T-helper 17 cell (primary cell): ENCODE results near the gene SPEM3. TPM values are rescaled to one million over a fixed set of nuclear protein-coding genes. Genes with fewer than 3 reads are reported as not detected.

ENCODE experiments used
- ATAC-seq: fragments of 150-1000 bp; cut with Tn5 transposase; 2 replicates; pipeline ENCODE4 v1.10.0; 2021; ENCODE audit warnings: mild to moderate bottlenecking, moderate library complexity
- DNase-seq, 3 donors: peaks; one replicate each; pipeline versions ENCODE4 v3.0.0 to v3.0.0-alpha.2; 2020 to 2021
- H3K9me3 ChIP-seq: one replicate; pipeline ENCODE4 v1.7.0; 2013; ENCODE audit warnings: low read length, mild to moderate bottlenecking; ENCODE audit not compliant: control insufficient read depth, poor library complexity, severe bottlenecking
- H3K27ac Mint-ChIP-seq: one replicate; pipeline ENCODE4 v1.8.0; 2022; ENCODE audit warnings: mild to moderate bottlenecking, moderate library complexity, mixed read lengths
- H3K27me3 Mint-ChIP-seq: one replicate; pipeline ENCODE4 v1.8.0; 2022; ENCODE audit warnings: mixed read lengths
- H3K36me3 Mint-ChIP-seq: one replicate; pipeline ENCODE4 v1.8.0; 2022; ENCODE audit warnings: low read depth, mixed read lengths
- H3K4me1 Mint-ChIP-seq: one replicate; pipeline ENCODE4 v1.8.0; 2022; ENCODE audit warnings: mild to moderate bottlenecking, mixed read lengths
- H3K4me3 Mint-ChIP-seq: one replicate; pipeline ENCODE4 v1.8.0; 2022; ENCODE audit warnings: mild to moderate bottlenecking, moderate library complexity, mixed read lengths
- total RNA-seq, 4 donors: library from RNA in 2 of 4; stranded (reverse) in 2 of 4; gene quantifications; one replicate each; pipeline ENCODE4 v1.2.3 and lab custom pipeline; 2022 to 2026

The SPEM3 gene
- total RNA-seq (not detected), total RNA-seq (lab: John Stamatoyannopoulos, UW) (0 reads per million in 2 donors)

- H3K4me1 Mint-ChIP-seq, result no peaks in the 10 kb centered on the region
- no peaks in the 10 kb centered on the region for H3K27me3 Mint-ChIP-seq
- H3K4me3 Mint-ChIP-seq, result no peak within 1 kb of the TSS
- H3K27ac Mint-ChIP-seq, result no peak within 1 kb of the TSS
- DNase-seq (no peak), ATAC-seq (no peak)
- H3K36me3 Mint-ChIP-seq, result no peaks in the 10 kb centered on the region
- no peaks in the 10 kb centered on the region for H3K9me3 ChIP-seq
These were observed at the start of gene SPEM3 for GRCh38 chr17:7428557-7428956. Gene SPEM3 (plus strand): TSS chr17:7428857. CDS start chr17:7428903, 46 bp downstream.

DNA sequence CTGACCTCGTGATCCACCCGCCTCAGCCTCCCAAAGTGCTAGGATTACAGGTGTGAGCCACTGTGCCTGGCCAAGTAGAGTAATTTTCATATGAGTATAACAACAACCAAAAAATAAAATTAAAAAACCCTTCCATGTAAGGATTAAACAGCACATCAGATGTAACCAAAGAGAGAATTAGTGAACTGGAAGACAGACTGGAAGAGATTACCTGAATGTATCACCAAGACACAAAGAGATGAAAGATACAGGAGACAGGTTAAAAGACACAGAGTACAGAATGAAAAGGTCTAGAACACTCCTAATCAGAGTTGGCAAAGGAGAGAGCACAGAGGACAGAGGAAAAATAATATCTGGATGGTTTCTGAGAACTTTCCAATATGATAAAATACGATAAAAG is 49.5 kb upstream of the SPEM3 start:
- DNase-seq (no peak), ATAC-seq (no peak)
- H3K9me3 ChIP-seq, result no peaks in the 10 kb centered on the region
- H3K4me3 Mint-ChIP-seq, result no peak overlapping the region
- peaks cover 3% of the 10 kb centered on the region for H3K36me3 Mint-ChIP-seq
- no peak overlapping the region for H3K27ac Mint-ChIP-seq
- H3K27me3 Mint-ChIP-seq, result peaks cover 39% of the 10 kb centered on the region
- H3K4me1 Mint-ChIP-seq, result peaks cover 5% of the 10 kb centered on the region

GRCh38 chr17:7380321-7380720 is 48.3 kb upstream of the SPEM3 start:
- peaks cover 39% of the 10 kb centered on the region for H3K27me3 Mint-ChIP-seq

DNA sequence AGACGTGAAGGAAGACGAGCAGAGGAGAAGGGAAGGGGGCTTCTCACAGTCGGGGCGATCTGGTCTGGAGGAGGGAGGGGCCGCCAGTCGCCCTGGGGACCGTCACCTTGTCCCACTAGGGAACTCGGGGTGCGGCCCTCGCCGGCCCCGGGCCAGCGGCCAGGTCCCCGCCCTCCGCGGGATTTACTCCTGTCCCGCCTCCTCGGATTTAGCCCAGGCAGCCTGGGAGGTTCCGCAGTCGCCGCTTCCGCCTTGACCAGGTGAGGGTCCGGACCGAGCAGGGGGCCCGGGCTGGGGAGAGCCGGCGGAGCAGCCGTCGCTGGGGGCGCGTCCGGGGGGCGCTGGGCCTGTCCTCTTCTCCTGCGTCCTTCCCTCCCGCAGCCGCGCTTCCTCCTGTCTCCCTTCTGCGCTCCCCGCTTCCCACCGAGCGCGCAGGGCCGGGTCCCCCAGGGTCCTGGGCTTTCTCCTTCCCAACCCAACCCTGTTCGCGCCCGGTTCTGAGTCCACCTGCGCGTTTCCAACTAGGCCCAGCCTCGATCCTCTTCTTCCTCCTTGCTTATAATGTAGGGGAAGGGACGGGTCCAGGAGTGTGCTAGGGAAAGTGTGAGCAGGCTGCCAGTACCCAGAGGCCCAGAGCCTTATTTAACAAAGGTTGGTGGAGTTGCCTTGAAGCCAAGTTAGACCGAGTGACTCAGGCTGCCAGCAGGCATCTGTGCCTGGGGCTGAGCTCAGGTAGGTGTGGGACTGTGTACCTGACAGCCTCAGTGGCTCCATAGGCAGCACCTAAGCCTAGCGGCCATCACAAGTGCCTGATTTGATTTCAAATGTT is 47.6 kb upstream of the SPEM3 start, which contains the start of gene TNK1:
Gene TNK1, plus strand, starts transcription at position 235 of the 829 bp plus-strand sequence. CDS start 1,838 bp downstream, outside the sequence.
- Mint-ChIP-seq H3K4me1 (peaks cover 13% of the 10 kb centered on the region), H3K4me3 (no peak within 1 kb of the TSS), H3K27ac (no peak within 1 kb of the TSS), H3K27me3 (peaks cover 39% of the 10 kb centered on the region), H3K36me3 (peaks cover 6% of the 10 kb centered on the region)
- ATAC-seq (no peak), DNase-seq (no peak)
- H3K9me3 ChIP-seq, result no peaks in the 10 kb centered on the region

More at GRCh38 chr17:7380321-7380720, 48.3 kb upstream of the SPEM3 start:
- H3K4me3 Mint-ChIP-seq, result no peak overlapping the region
- ATAC-seq (no peak), DNase-seq (no peak)
- no peak overlapping the region for H3K27ac Mint-ChIP-seq
- H3K9me3 ChIP-seq, result no peaks in the 10 kb centered on the region
- H3K36me3 Mint-ChIP-seq, result peaks cover 3% of the 10 kb centered on the region
- peaks cover 10% of the 10 kb centered on the region for H3K4me1 Mint-ChIP-seq

DNA sequence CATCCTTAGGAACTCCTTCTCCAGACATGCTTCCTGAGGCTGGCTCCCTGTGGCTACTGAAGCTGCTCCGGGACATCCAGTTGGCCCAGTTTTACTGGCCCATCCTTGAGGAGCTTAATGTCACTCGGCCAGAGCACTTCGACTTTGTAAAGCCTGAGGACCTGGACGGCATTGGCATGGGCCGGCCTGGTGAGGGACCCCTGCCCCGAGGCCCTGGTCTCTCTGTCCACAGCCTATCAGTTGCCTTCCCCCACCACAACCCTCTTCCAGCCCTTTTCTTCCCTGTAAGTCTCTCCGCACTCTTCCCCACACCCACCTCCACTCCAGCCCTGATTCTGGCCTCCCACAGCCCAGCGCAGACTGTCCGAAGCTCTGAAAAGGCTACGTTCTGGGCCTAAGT is 45.8 kb upstream of the SPEM3 start:
- Mint-ChIP-seq H3K4me3 (no peak overlapping the region), H3K36me3 (peaks cover 6% of the 10 kb centered on the region), H3K27me3 (peaks cover 37% of the 10 kb centered on the region), H3K4me1 (peaks cover 16% of the 10 kb centered on the region), H3K27ac (no peak overlapping the region)
- ATAC-seq, result no peak
- H3K9me3 ChIP-seq, result no peaks in the 10 kb centered on the region
- no peak for DNase-seq

GRCh38 chr17:7383371-7383741 is 45.3 kb upstream of the SPEM3 start:
- H3K4me3 Mint-ChIP-seq, result peak overlapping the region; percentile 85
- H3K9me3 ChIP-seq, result no peaks in the 10 kb centered on the region
- H3K27me3 Mint-ChIP-seq, result peaks cover 35% of the 10 kb centered on the region
- no peak overlapping the region for H3K27ac Mint-ChIP-seq
- H3K4me1 Mint-ChIP-seq, result peaks cover 16% of the 10 kb centered on the region
- ATAC-seq, result no peak
- H3K36me3 Mint-ChIP-seq, result peaks cover 6% of the 10 kb centered on the region
- no peak for DNase-seq

DNA sequence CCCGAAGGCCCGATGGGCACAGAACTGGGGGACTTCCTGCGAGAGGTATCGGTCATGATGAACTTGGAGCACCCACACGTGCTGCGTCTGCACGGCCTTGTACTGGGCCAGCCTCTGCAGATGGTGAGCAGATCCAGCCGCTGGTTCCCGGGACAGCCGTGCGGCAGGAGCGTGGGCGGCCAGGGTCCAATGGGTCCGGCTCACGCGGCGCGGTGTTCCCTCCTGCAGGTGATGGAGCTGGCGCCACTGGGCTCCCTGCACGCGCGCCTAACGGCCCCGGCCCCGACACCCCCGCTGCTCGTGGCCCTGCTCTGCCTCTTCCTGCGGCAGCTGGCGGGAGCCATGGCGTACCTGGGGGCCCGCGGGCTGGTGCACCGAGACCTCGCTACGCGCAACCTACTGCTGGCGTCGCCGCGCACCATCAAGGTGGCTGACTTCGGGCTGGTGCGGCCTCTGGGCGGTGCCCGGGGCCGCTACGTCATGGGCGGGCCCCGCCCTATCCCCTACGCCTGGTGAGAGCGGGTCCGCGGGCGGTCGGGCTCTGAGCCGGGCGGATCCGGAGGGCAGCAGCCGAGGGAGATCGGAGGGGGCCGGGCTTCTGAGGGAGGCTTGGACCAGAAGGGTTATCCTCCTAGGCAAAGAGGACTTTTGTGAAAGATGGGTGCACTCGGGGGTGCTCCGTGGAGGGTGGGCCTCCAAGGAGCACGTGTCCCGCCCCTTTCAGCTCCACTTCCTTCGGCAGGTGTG is 44.7 kb upstream of the SPEM3 start:
- Mint-ChIP-seq H3K27me3 (peaks cover 35% of the 10 kb centered on the region), H3K4me3 (peak overlapping the region; percentile 85), H3K27ac (peak overlapping the region; percentile 86), H3K36me3 (peaks cover 6% of the 10 kb centered on the region), H3K4me1 (peaks cover 16% of the 10 kb centered on the region)
- DNase-seq (peak; percentile 66 to 76 (median 75)), ATAC-seq (peak; percentile 97)
- no peaks in the 10 kb centered on the region for H3K9me3 ChIP-seq

DNA sequence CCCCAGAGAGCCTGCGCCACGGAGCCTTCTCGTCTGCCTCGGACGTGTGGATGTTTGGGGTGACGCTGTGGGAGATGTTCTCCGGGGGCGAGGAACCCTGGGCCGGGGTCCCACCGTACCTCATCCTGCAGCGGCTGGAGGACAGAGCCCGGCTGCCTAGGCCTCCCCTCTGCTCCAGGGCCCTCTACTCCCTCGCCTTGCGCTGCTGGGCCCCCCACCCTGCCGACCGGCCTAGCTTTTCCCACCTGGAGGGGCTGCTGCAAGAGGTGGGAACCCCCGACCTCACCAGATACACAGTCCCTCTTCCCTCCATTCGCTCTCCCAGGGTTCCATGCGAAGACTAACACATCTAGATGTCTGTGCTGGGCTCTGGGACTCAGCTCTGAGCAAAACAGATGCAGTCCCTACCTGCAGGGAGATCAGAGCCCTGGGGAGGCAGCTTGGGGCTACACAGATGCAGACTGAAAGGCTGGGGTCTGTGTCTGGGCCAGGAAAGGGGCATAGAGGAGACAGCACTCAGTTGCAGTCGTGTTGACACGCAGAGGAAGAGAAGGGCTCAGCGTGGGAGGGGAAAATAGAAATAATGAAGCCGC is 44.1 kb upstream of the SPEM3 start:
- no peak for DNase-seq
- Mint-ChIP-seq H3K27ac (peak overlapping the region; percentile 86), H3K27me3 (peaks cover 28% of the 10 kb centered on the region), H3K4me1 (peaks cover 16% of the 10 kb centered on the region), H3K4me3 (peak overlapping the region; percentile 85), H3K36me3 (peaks cover 6% of the 10 kb centered on the region)
- no peaks in the 10 kb centered on the region for H3K9me3 ChIP-seq
- no peak for ATAC-seq

DNA sequence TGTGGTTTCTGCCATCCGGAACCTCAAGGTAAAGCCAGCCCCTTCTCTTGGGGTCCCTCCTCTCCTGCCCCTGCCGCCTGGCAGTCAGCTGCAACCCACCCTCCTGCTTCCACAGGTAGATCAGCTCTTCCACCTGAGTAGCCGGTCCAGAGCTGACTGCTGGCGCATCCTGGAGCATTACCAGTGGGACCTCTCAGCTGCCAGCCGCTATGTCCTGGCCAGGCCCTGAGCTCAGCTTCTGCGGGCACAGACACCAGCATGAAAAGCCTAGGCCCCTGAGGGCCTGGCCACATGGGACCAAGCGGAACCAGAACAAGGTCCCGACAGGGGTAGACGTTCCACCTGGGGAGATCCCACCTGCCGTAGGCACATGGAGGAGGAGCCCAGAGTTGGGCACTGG is 39.8 kb upstream of the SPEM3 start:
- H3K36me3 Mint-ChIP-seq, result peaks cover 5% of the 10 kb centered on the region
- DNase-seq, result no peak
- H3K4me3 Mint-ChIP-seq, result no peak overlapping the region

GRCh38 chr17:7389924-7390910 is 38.4 kb upstream of the SPEM3 start:
- no peaks in the 10 kb centered on the region for H3K27me3 Mint-ChIP-seq
- ATAC-seq, result no peak
- H3K36me3 Mint-ChIP-seq, result peaks cover 5% of the 10 kb centered on the region
- peak overlapping the region; percentile 43 for H3K27ac Mint-ChIP-seq
- no peaks in the 10 kb centered on the region for H3K9me3 ChIP-seq
- no peak overlapping the region for H3K4me3 Mint-ChIP-seq
- no peak for DNase-seq
- peaks cover 38% of the 10 kb centered on the region for H3K4me1 Mint-ChIP-seq

More for the DNA sequence above, 39.8 kb upstream of the SPEM3 start:
- H3K27ac Mint-ChIP-seq, result no peak overlapping the region
- ATAC-seq, result no peak
- no peaks in the 10 kb centered on the region for H3K9me3 ChIP-seq
- peaks cover 38% of the 10 kb centered on the region for H3K4me1 Mint-ChIP-seq
- H3K27me3 Mint-ChIP-seq, result no peaks in the 10 kb centered on the region

- Mint-ChIP-seq H3K4me1 (peaks cover 38% of the 10 kb centered on the region), H3K27ac (no peak overlapping the region), H3K36me3 (peaks cover 2% of the 10 kb centered on the region), H3K27me3 (no peaks in the 10 kb centered on the region), H3K4me3 (peak overlapping the region; percentile 80)
- DNase-seq (no peak), ATAC-seq (no peak)
- no peaks in the 10 kb centered on the region for H3K9me3 ChIP-seq
These were observed 37.4 kb upstream of the SPEM3 start for GRCh38 chr17:7391307-7391706.
